ENCODE data around the gene TEX36.
"Not testable (repeated sequence)": the region's sequence is repeated elsewhere in the genome, so short reads cannot be mapped to it uniquely, and the experiment has no call there.

DNA sequence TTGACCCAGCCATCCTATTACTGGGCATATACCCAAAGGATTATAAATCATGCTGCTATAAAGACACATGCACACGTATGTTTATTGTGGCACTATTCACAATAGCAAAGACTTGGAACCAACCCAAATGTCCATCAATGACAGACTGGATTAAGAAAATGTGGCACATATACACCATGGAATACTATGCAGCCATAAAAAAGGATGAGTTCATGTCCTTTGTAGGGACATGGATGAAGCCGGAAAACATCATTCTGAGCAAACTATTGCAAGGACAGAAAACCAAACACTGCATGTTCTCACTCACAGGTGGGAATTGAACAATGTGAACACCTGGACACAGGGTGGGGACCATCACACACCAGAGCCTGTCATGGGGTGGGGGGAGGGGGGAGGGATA lies 29.9 kb downstream of the TEX36 start:
- not testable (repeated sequence) for TF ChIP-seq ZFX (IDR thresholded peaks at IDR 0.05; ENCODE audit: borderline replicate concordance)
- TF ChIP-seq, protein P1, sequence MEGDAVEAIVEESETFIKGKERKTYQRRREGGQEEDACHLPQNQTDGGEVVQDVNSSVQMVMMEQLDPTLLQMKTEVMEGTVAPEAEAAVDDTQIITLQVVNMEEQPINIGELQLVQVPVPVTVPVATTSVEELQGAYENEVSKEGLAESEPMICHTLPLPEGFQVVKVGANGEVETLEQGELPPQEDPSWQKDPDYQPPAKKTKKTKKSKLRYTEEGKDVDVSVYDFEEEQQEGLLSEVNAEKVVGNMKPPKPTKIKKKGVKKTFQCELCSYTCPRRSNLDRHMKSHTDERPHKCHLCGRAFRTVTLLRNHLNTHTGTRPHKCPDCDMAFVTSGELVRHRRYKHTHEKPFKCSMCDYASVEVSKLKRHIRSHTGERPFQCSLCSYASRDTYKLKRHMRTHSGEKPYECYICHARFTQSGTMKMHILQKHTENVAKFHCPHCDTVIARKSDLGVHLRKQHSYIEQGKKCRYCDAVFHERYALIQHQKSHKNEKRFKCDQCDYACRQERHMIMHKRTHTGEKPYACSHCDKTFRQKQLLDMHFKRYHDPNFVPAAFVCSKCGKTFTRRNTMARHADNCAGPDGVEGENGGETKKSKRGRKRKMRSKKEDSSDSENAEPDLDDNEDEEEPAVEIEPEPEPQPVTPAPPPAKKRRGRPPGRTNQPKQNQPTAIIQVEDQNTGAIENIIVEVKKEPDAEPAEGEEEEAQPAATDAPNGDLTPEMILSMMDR (IDR thresholded peaks at IDR 0.05) = not testable (repeated sequence)
